ENCODE measurements around the gene ELP2. TPM values are rescaled to one million over a fixed set of nuclear protein-coding genes. Genes with fewer than 3 reads are reported as not detected.

The ELP2 gene
- total and polyA plus RNA-seq, 2 of the 8 experiments (the other 6 are each of a cell fraction or from before 2014, with no cell fraction given) = 55.8 to 165 TPM

DNA sequence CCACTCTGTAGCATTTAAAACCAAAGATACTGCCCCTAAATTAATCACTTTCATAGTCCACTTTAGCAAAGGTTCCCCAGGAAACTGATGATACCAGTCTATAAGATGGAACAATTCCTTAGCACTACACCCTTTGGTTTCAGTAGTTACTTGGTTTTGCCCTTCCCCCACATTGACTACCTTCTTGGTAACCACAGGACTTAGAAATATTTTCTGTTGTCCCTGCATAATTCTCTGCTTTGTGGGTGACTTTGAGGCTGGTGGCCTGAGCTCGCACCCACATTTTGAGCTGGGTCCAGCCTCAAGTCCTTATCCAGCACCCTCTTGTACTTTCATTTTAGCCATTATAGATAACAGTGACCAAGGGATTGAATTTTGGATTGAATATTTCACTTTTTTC, 23.1 kb downstream of the ELP2 start:
- H3K79me2 ChIP-seq (ENCODE audit: control insufficient read depth in 1 of 2, insufficient read depth in 2 of 2, low read length in 2 of 2) = no peaks in the 10 kb centered on the region
- no peak overlapping the region for H3K4me2 ChIP-seq (ENCODE audit: insufficient read depth in 1 of 2, low read depth in 2 of 2, low read length in 2 of 2)
- peaks cover 23 to 91% (median 67%) of the 10 kb centered on the region in 4 experiments; a peak in 7 of 8 replicates for H3K36me3 ChIP-seq (ENCODE audit: control insufficient read depth in 2 of 4, insufficient read depth in 4 of 4, low read length in 3 of 4)

More for the DNA sequence above, 23.1 kb downstream of the ELP2 start:
- Histone ChIP-seq H2BK15ac (ENCODE audit: low read length) (no peak overlapping the region), H3K23me2 (ENCODE audit: low read depth, low read length) (no peaks in the 10 kb centered on the region), H3K27me3 (replicated peaks in 1 of 4; ENCODE audit: control insufficient read depth in 3 of 4, extremely low read depth in 1 of 4, insufficient read depth in 3 of 4, low read length in 3 of 4) (no peaks in the 10 kb centered on the region), H2BK5ac (ENCODE audit: low read depth, low read length) (no peak overlapping the region), H4K20me1 (replicated peaks in 1 of 2; ENCODE audit: control insufficient read depth in 1 of 2, insufficient read depth in 2 of 2, low read length in 2 of 2) (peaks cover 0 to 5% of the 10 kb centered on the region in 2 experiments), H3K14ac (ENCODE audit: insufficient read length) (no peak overlapping the region), H3K27ac (ENCODE audit: low read depth, low read length) (no peak overlapping the region), H3K4ac (replicated peaks; ENCODE audit: insufficient read length, low read depth, low read length) (no peak overlapping the region), H2AK5ac (ENCODE audit: low read depth, low read length) (no peak overlapping the region), H3K56ac (replicated peaks; ENCODE audit: insufficient read length, low read depth, low read length) (no peak overlapping the region), H3K4me3 (ENCODE audit: extremely low read depth in 1 of 4, insufficient read depth in 2 of 4, low read depth in 3 of 4, low read length in 4 of 4) (no peak overlapping the region), H3K9me3 (ENCODE audit: insufficient read depth in 2 of 2, low read depth in 1 of 2, low read length in 1 of 2) (no peaks in the 10 kb centered on the region), H2BK120ac (replicated peaks; ENCODE audit: low read depth, low read length) (no peak overlapping the region), H3K4me1 (replicated peaks in 1 of 4; ENCODE audit: control insufficient read depth in 3 of 4, insufficient read depth in 4 of 4, low read length in 3 of 4) (no peaks in the 10 kb centered on the region), H2AFZ (ENCODE audit: low read length) (no peak overlapping the region), H3K23ac (ENCODE audit: insufficient read length) (no peak overlapping the region), H3K79me1 (ENCODE audit: low read depth, low read length) (no peaks in the 10 kb centered on the region), H2BK20ac (ENCODE audit: low read length) (no peak overlapping the region), H3K18ac (ENCODE audit: extremely low read depth, low read length) (no peak overlapping the region), H2BK12ac (ENCODE audit: low read depth, low read length) (no peak overlapping the region), H4K5ac (ENCODE audit: insufficient read length, low read depth, low read length) (no peak overlapping the region), H3K9ac (replicated peaks in 1 of 4; ENCODE audit: extremely low read depth in 1 of 4, low read depth in 3 of 4, low read length in 3 of 4) (no peak overlapping the region), H4K8ac (ENCODE audit: extremely low read depth, insufficient read depth, low read length) (no peak overlapping the region), H4K91ac (replicated peaks; ENCODE audit: insufficient read length, low read length) (no peak overlapping the region)
- WGBS, 2 experiments (ENCODE audit: extremely low coverage in 1 of 2, insufficient coverage in 1 of 2, insufficient read length in 1 of 2, insufficient replicate concordance in 2 of 2, low coverage in 1 of 2, low lambda C conversion rate in 2 of 2, missing lambda C conversion rate in 1 of 2) = 87% methylated on average over 1 of the region's 1 CpG; no CpG with 5 or more reads in 1 of the 2 experiments
- POLR2A ChIA-PET (ENCODE audit: partially characterized antibody) = interaction anchor here (1.2 kb wide), 1 partner anchor 14 kb away, joined by 4 read pairs; no protein-coding TSS in a partner anchor
- FAIRE-seq (no peak), DNase-seq (ENCODE audit: low read depth in 1 of 2, low spot score in 2 of 2) (no peak)
- CTCF ChIA-PET (ENCODE audit: partially characterized antibody) = interaction anchor here (0.6 to 1.1 kb wide), 2 partner anchors 24 to 33 kb away, joined by 3 read pairs; no protein-coding TSS in a partner anchor
- TF ChIP-seq, protein P1, sequence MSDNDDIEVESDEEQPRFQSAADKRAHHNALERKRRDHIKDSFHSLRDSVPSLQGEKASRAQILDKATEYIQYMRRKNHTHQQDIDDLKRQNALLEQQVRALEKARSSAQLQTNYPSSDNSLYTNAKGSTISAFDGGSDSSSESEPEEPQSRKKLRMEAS (IDR thresholded peaks at IDR 0.05) = no peak
- TF ChIP-seq HDAC2 (IDR thresholded peaks at IDR 0.05; ENCODE audit: borderline replicate concordance in 1 of 2, low read depth in 2 of 2, low read length in 2 of 2) (no peak), EP300 (IDR thresholded peaks at IDR 0.05; ENCODE audit: borderline replicate concordance in 1 of 2, low read depth in 2 of 2, low read length in 2 of 2) (no peak), MAFK (IDR thresholded peaks at IDR 0.05; ENCODE audit: low read depth, low read length) (no peak), CHD2 (IDR thresholded peaks at IDR 0.05; ENCODE audit: low read length) (no peak), ASH2L (IDR thresholded peaks at IDR 0.05; ENCODE audit: low read length) (no peak), FOSL1 (IDR thresholded peaks at IDR 0.05; ENCODE audit: insufficient read depth, low read depth, low read length) (no peak), CREB1 (IDR thresholded peaks at IDR 0.05) (no peak), TAF1 (IDR thresholded peaks at IDR 0.05; ENCODE audit: low read depth, low read length) (no peak), KDM4A (IDR thresholded peaks at IDR 0.05; ENCODE audit: low read depth, low read length, severe bottlenecking) (no peak), CTBP2 (IDR thresholded peaks at IDR 0.05; ENCODE audit: borderline replicate concordance, insufficient read depth, insufficient read length, low read length) (no peak), POLR2A (IDR thresholded peaks at IDR 0.05; ENCODE audit: control extremely low read depth in 1 of 2, low read depth in 2 of 2, low read length in 2 of 2) (no peak), SRF (IDR thresholded peaks at IDR 0.05; ENCODE audit: low read depth, low read length) (no peak), SP2 (IDR thresholded peaks at IDR 0.05; ENCODE audit: low read length) (no peak), CHD1 (IDR thresholded peaks at IDR 0.05; ENCODE audit: low read depth, low read length) (no peak)
